Breast epithelium (tissue), 4 donors: Measurements from ENCODE around the gene CTNNA1. TPM values are rescaled to one million over a fixed set of nuclear protein-coding genes. Genes with fewer than 3 reads are reported as not detected.
A peak's percentile ranks its signal among the peaks of the same experiment; 100 is the strongest.

Experiments
- DNase-seq, 2 donors: peaks; one replicate each; pipeline ENCODE4 v3.0.0-alpha.2; 2019; ENCODE audit warnings: low spot score in 2 of 2
- H3K27ac ChIP-seq, 2 donors: fragments of 200-600 bp; sonication (generic) in 1 of 2; one replicate each; pipeline ENCODE4 v1.5.1; 2016 to 2019; ENCODE audit warnings: mild to moderate bottlenecking in 1 of 2
- H3K27me3 ChIP-seq, 2 donors: fragments of 200-600 bp; sonication (generic) in 1 of 2; one replicate each; pipeline versions ENCODE4 v1.5.1 to v1.6.0; 2017 to 2019; ENCODE audit warnings: control low read depth in 1 of 2, mild to moderate bottlenecking in 1 of 2
- H3K36me3 ChIP-seq: fragments of 200-600 bp; one replicate; pipeline ENCODE4 v1.5.1; 2019
- H3K4me1 ChIP-seq, 2 donors: fragments of 200-600 bp; sonication (generic); one replicate each; pipeline ENCODE4 v1.5.1; 2016 to 2019; ENCODE audit warnings: control low read depth in 1 of 2
- H3K4me3 ChIP-seq, 3 donors: fragments of 200-600 bp; sonication (generic); 1 replicate in 2 of 3; 2 replicates in 1 of 3; pipeline ENCODE4 v1.5.1; 2016 to 2019; ENCODE audit warnings: mild to moderate bottlenecking in 3 of 3, moderate library complexity in 2 of 3
- H3K9me3 ChIP-seq, 2 donors: fragments of 200-600 bp; sonication (generic) in 1 of 2; one replicate each; pipeline ENCODE4 v1.5.1; 2016 to 2019; ENCODE audit warnings: control low read depth in 1 of 2
- POLR2A ChIP-seq: fragments of 450-650 bp; IDR thresholded peaks from one replicate; pipeline ENCODE4 v1.6.1; 2016; ENCODE audit warnings: antibody characterized with exemption, mild to moderate bottlenecking, moderate library complexity
- POLR2AphosphoS5 ChIP-seq, 3 donors: sonication (generic); formaldehyde crosslinking; IDR thresholded peaks; one replicate each; pipeline ENCODE4 v1.6.1; 2017; ENCODE audit warnings: antibody characterized with exemption in 3 of 3
- intact Hi-C: fragments of 100-400 bp; cut with DNase I; formaldehyde crosslinking; loops from one replicate; pipeline ENCODE4 v1.15.1; 2023; ENCODE audit warnings: low total_unique reads
- total RNA-seq, 3 donors: library from RNA; depleted of rRNA; stranded (reverse); fragments of >200 nt; gene quantifications; one replicate each; pipeline ENCODE4 v1.1.0, GENCODE V29; 2016
- TF ChIP-seq, protein P1 (sequence below), 3 donors: fragments of 450-650 bp; IDR thresholded peaks; one replicate each; pipeline ENCODE4 v1.5.1; 2016 to 2017; ENCODE audit warnings: antibody characterized with exemption in 3 of 3, mild to moderate bottlenecking in 3 of 3, moderate library complexity in 3 of 3

CTNNA1 gene
- total RNA-seq, 3 donors from 2014 or later: 314 to 389 (median 321) TPM

DNA sequence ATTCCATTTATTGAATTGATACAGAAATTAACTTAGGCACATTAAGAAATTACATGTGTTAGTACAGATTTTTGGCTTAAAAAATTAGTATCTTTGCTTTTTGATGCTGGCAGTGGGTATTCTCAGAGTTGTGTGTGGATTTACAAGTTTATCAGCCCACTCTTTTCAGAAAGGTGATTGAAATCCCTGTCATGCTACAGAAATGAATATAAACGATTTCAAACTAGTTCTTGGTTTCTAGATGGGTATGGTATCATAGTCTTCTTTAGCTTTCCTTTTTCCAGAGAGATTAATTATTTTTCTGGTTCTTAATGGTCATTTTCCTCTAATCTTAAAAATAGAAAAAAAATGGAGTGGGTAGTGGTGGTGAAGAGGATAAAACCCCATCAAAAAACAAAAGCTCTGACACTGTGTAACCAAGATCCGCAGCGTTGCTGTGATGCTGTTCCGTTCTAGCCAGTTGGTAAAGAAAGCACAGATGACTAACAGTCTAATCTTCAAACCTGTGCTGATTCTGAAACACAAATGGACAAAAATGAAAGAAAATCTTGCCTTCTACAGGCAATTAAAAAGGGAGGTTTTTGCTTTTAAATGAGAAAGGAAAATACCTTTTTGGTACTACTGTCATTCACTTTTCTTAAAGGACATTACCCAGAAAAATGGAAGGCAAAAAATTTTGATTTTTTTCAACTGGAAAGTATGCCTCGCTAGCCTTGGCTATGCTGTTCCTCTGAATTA, 116.7 kb downstream of the CTNNA1 start:
- Histone ChIP-seq H3K27me3 (no peaks in the 10 kb centered on the region), H3K36me3 (no peaks in the 10 kb centered on the region), H3K4me1 (no peaks in the 10 kb centered on the region), H3K4me3 (no peak overlapping the region), H3K27ac (peak overlapping the region in 1 of 2 donors; percentile 1), H3K9me3 (no peaks in the 10 kb centered on the region)
- DNase-seq: no peak
- intact Hi-C loops: no loop called here
- TF ChIP-seq, protein P1, sequence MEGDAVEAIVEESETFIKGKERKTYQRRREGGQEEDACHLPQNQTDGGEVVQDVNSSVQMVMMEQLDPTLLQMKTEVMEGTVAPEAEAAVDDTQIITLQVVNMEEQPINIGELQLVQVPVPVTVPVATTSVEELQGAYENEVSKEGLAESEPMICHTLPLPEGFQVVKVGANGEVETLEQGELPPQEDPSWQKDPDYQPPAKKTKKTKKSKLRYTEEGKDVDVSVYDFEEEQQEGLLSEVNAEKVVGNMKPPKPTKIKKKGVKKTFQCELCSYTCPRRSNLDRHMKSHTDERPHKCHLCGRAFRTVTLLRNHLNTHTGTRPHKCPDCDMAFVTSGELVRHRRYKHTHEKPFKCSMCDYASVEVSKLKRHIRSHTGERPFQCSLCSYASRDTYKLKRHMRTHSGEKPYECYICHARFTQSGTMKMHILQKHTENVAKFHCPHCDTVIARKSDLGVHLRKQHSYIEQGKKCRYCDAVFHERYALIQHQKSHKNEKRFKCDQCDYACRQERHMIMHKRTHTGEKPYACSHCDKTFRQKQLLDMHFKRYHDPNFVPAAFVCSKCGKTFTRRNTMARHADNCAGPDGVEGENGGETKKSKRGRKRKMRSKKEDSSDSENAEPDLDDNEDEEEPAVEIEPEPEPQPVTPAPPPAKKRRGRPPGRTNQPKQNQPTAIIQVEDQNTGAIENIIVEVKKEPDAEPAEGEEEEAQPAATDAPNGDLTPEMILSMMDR (IDR thresholded peaks at IDR 0.05): no peak
- TF ChIP-seq POLR2A (no peak), POLR2AphosphoS5 (IDR thresholded peaks at IDR 0.05) (no peak)

DNA sequence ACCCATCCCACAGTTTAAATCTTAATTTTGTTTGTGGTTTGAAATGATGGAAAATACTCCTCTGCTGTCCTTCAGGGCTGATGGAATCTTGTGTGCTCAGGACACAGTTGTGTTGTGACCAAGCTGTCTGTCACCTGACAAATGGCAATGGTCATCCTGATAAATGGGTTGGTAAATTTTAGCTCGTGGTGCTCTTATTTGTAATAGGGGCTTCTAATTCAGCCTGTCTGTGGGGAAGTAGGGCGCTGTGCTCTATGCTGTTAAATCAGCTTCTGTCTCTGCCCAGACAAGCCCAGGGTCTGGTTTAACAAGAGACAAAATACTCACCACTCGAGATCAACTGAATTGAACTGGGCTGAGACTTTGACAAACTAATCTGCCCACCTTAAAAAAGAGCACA, 117.4 kb downstream of the CTNNA1 start:
- Histone ChIP-seq H3K9me3 (no peaks in the 10 kb centered on the region), H3K27ac (peak overlapping the region in 1 of 2 donors; percentile 1), H3K36me3 (no peaks in the 10 kb centered on the region), H3K4me1 (peaks cover 0 to 5% of the 10 kb centered on the region in 2 donors), H3K4me3 (no peak overlapping the region), H3K27me3 (no peaks in the 10 kb centered on the region)
- intact Hi-C loops: no loop called here
- TF ChIP-seq POLR2AphosphoS5 (IDR thresholded peaks at IDR 0.05): no peak
- TF ChIP-seq POLR2A: no peak
- TF ChIP-seq, protein P1 (IDR thresholded peaks at IDR 0.05): no peak
- no peak for DNase-seq

DNA sequence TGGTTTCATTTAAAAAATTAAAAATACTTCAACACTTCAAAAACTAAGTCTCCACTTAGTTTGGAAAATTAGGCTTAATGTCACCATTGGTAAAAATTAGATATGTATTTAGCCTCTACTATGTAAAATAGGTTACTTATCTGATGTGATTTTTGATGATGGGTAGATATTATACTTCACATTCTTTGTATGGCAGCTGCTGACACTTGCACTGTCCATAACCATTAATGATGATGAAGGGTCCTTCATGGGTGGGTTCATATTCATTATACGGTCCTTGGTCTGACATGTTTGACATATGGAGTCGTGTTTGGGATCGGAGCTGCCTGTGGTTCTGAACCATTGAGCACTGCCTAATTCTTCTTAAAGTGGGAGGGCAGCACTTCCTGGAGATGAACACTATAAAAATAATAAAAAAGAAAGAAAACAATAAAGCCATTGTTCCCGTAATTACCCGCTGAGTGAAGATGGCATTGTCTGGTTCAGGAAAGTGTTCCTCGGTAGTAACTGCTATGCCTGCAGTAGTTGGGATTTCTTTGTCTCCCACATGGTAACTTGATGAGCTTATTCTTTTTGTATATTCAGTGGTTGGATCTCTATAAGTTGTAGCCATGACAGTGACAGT, 119.7 kb downstream of the CTNNA1 start:
- H3K4me1 ChIP-seq: peaks cover 4 to 5% of the 10 kb centered on the region in 2 donors
- TF ChIP-seq, protein P1 (IDR thresholded peaks at IDR 0.05): no peak
- TF ChIP-seq POLR2A: no peak
- TF ChIP-seq POLR2AphosphoS5 (IDR thresholded peaks at IDR 0.05): no peak

DNA sequence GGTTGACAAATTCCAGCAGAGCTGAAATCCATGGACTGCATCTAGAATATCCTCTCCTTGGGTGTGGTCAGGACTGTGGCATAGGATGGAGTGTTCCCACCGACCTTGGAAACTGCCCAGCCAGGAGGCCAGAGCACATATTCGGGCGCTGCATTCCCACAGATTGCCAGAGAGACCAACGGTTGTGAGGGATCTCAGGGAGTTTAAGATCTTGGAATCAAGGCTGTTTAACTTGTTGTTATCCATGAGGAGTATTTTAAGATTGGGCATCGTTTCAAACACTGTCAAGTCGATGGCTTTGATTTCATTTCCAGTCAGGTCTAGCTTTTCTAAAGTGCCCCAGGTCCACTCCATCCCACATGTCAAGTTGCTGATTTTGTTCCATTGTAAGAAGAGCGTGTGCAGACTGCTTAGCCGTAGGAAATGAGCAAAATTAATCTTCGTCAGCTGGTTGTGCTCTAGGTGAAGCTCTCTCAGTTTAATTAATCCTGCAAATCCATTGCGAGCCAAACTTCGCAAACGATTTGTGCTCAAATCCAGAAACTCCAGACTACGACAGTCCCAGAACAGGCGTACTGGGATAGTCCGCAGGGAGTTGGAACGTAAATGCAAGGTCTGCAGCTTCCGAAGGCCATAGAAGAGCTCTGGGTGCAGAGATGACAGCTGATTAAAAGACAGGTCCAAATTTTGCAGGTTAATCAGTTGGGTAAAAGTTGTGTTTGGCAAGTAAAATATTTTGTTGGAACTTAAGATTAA, 120.4 kb downstream of the CTNNA1 start:
- no peak for DNase-seq
- no peaks in the 10 kb centered on the region for H3K36me3 ChIP-seq
- intact Hi-C loops: no loop called here
- H3K4me3 ChIP-seq: peak overlapping the region in 2 of 3 donors; percentile 21 to 52
- H3K27me3 ChIP-seq: no peaks in the 10 kb centered on the region
- H3K4me1 ChIP-seq: peaks cover 4 to 5% of the 10 kb centered on the region in 2 donors
- H3K9me3 ChIP-seq: no peaks in the 10 kb centered on the region
- peak overlapping the region; percentile 27 to 85 for H3K27ac ChIP-seq
- TF ChIP-seq, protein P1 (IDR thresholded peaks at IDR 0.05): no peak
- TF ChIP-seq POLR2A (no peak), POLR2AphosphoS5 (IDR thresholded peaks at IDR 0.05) (no peak)

More for the DNA sequence above, 119.7 kb downstream of the CTNNA1 start:
- Histone ChIP-seq H3K9me3 (no peaks in the 10 kb centered on the region), H3K36me3 (no peaks in the 10 kb centered on the region), H3K27me3 (no peaks in the 10 kb centered on the region), H3K4me3 (peak overlapping the region in 2 of 3 donors; percentile 21 to 52), H3K27ac (peak overlapping the region; percentile 27 to 85)
- intact Hi-C loops: no loop called here
- peak in 1 of 2 donors; percentile 24 for DNase-seq
